HepG2 (cell line): ENCODE results near the gene ATP6V0D1. TPM values are rescaled to one million over a fixed set of nuclear protein-coding genes. Genes with fewer than 3 reads are reported as not detected.

Experiments
- GABPB1 ChIP-seq: IDR thresholded peaks from 2 replicates; pipeline ENCODE4 v1.6.1; 2016; ENCODE audit warnings: mild to moderate bottlenecking, missing genetic modification reagents, moderate library complexity, missing compliant biosample characterization
- IRF2 ChIP-seq: IDR thresholded peaks from 2 replicates; pipeline ENCODE4 v1.6.1; 2018; ENCODE audit warnings: missing genetic modification reagents, missing compliant biosample characterization
- JUND ChIP-seq: sonication (generic); formaldehyde crosslinking; IDR thresholded peaks from 2 replicates; pipeline ENCODE4 v1.8.0; 2022; ENCODE audit warnings: mild to moderate bottlenecking, missing genetic modification reagents
- POLR2A ChIP-seq, 2 experiments: IDR thresholded peaks; 2 replicates each; pipeline ENCODE4 v1.6.1; 2011; ENCODE audit warnings: low read depth in 2 of 2, low read length in 2 of 2, mild to moderate bottlenecking in 1 of 2, moderate library complexity in 1 of 2; ENCODE audit not compliant: insufficient read depth in 1 of 2
- SUZ12 ChIP-seq: fragments of 150-350 bp; IDR thresholded peaks from 2 replicates; pipeline ENCODE4 v1.6.1; 2014; ENCODE audit warnings: low read depth, low read length
- ZFP90 ChIP-seq: sonication (generic); formaldehyde crosslinking; IDR thresholded peaks from 2 replicates; pipeline ENCODE4 v1.8.0; 2022; ENCODE audit warnings: missing genetic modification reagents, mild to moderate bottlenecking, inconsistent platforms, borderline replicate concordance
- ZNF20 ChIP-seq: sonication (generic); formaldehyde crosslinking; IDR thresholded peaks from 2 replicates; pipeline ENCODE4 v1.4.0; 2020; ENCODE audit warnings: mild to moderate bottlenecking, moderate library complexity, missing genetic modification reagents
- ZNF598 ChIP-seq: sonication (generic); formaldehyde crosslinking; IDR thresholded peaks from 2 replicates; pipeline ENCODE4 v1.5.1; 2020; ENCODE audit warnings: mild to moderate bottlenecking, missing genetic modification reagents, borderline replicate concordance
- polyA plus RNA-seq, 8 experiments: library from polyadenylated mRNA; depleted of rRNA in 3 of 8; stranded (reverse) in 7 of 8; unstranded in 1 of 8; fragments of >200 nt; fragmentation: Illumina TruSeq in 4 of 8; extraction: Trizol in 4 of 8; gene quantifications; 2 replicates each; pipeline versions ENCODE4 v1.2.1 to v1.2.3, GENCODE V29; 2011 to 2016; ENCODE audit warnings: low read depth in 4 of 8, missing spikeins in 1 of 8, mixed read lengths in 1 of 8; ENCODE audit not compliant: insufficient read depth in 1 of 8
- total RNA-seq, 5 experiments: library from RNA; depleted of rRNA; stranded (reverse); fragments of >200 nt; fragmentation: Illumina TruSeq; extraction: Trizol; gene quantifications; 2 replicates each; pipeline ENCODE4 v1.2.3, GENCODE V29; 2016; ENCODE audit warnings: low read depth in 1 of 5
- TF ChIP-seq, protein P1 (sequence below): sonication (generic); formaldehyde crosslinking; IDR thresholded peaks from 2 replicates; pipeline ENCODE4 v1.5.0; 2020; ENCODE audit warnings: mild to moderate bottlenecking, missing genetic modification reagents, moderate library complexity
- TF ChIP-seq, protein P2 (sequence below): IDR thresholded peaks from 2 replicates; pipeline ENCODE4 v1.6.1; 2016; ENCODE audit warnings: missing compliant biosample characterization, missing genetic modification reagents, borderline replicate concordance
- TF ChIP-seq, protein P3 (sequence below): sonication (generic); formaldehyde crosslinking; IDR thresholded peaks from 2 replicates; pipeline ENCODE4 v1.5.1; 2020; ENCODE audit warnings: mild to moderate bottlenecking, moderate library complexity, missing genetic modification reagents

Gene ATP6V0D1
- total and polyA plus RNA-seq, 2 of the 13 experiments (the other 11 are each of a cell fraction or from before 2014, with no cell fraction given) = 51.1 to 61.3 TPM

DNA sequence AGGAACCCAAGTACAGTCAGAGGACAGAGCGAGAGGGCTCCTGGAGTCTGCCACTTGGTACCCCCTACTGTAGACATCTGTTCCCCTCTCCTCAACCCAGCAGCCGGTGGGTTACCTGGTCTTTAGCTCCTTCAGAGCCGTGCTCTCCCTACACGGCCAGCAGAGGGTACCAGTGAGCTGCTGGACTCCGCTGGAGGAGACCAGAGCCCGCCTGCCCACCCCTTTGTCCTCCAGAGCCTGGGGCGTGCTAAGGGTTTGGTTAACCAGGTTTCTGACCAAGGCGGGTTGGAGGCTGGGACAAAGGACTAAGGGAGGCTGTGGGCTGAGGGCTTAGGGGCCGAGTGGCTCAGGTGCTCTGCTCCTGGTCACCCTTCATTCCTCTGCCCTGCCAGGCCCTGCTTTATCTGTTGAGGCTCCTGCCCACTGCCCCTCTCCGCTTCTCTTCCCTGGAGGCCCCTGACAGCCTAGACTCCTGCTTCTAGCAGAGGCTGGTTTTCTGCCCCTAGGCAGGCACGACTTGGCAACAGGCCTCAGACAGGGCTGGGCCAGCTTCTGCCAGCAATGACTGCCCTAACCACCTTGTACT is 52.7 kb downstream of the ATP6V0D1 start (continued):
- TF ChIP-seq, protein P1, sequence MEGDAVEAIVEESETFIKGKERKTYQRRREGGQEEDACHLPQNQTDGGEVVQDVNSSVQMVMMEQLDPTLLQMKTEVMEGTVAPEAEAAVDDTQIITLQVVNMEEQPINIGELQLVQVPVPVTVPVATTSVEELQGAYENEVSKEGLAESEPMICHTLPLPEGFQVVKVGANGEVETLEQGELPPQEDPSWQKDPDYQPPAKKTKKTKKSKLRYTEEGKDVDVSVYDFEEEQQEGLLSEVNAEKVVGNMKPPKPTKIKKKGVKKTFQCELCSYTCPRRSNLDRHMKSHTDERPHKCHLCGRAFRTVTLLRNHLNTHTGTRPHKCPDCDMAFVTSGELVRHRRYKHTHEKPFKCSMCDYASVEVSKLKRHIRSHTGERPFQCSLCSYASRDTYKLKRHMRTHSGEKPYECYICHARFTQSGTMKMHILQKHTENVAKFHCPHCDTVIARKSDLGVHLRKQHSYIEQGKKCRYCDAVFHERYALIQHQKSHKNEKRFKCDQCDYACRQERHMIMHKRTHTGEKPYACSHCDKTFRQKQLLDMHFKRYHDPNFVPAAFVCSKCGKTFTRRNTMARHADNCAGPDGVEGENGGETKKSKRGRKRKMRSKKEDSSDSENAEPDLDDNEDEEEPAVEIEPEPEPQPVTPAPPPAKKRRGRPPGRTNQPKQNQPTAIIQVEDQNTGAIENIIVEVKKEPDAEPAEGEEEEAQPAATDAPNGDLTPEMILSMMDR (CRISPR knock-in tag) = peak; percentile 99
- TF ChIP-seq, protein P2, sequence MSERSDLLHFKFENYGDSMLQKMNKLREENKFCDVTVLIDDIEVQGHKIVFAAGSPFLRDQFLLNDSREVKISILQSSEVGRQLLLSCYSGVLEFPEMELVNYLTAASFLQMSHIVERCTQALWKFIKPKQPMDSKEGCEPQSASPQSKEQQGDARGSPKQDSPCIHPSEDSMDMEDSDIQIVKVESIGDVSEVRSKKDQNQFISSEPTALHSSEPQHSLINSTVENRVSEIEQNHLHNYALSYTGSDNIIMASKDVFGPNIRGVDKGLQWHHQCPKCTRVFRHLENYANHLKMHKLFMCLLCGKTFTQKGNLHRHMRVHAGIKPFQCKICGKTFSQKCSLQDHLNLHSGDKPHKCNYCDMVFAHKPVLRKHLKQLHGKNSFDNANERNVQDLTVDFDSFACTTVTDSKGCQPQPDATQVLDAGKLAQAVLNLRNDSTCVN (CRISPR knock-in tag) = peak; percentile 55; the same call in 1 of the 2 replicates
- TF ChIP-seq ZNF20 = no peak
- peak in 1 of 2 experiments; percentile 26; a peak in 2 of 4 replicates for TF ChIP-seq POLR2A (IDR thresholded peaks at IDR 0.05; ENCODE audit: insufficient read depth in 1 of 2, low read depth in 2 of 2, low read length in 2 of 2)
- TF ChIP-seq ZNF598 (CRISPR knock-in tag) = 0 out of 2 replicates have a peak, but pooled peaks have one; percentile 23
- TF ChIP-seq SUZ12 = no peak
- peak; percentile 51 for TF ChIP-seq GABPB1 (CRISPR knock-in tag)
- no peak for TF ChIP-seq ZFP90 (CRISPR knock-in tag)
- TF ChIP-seq, protein P3, sequence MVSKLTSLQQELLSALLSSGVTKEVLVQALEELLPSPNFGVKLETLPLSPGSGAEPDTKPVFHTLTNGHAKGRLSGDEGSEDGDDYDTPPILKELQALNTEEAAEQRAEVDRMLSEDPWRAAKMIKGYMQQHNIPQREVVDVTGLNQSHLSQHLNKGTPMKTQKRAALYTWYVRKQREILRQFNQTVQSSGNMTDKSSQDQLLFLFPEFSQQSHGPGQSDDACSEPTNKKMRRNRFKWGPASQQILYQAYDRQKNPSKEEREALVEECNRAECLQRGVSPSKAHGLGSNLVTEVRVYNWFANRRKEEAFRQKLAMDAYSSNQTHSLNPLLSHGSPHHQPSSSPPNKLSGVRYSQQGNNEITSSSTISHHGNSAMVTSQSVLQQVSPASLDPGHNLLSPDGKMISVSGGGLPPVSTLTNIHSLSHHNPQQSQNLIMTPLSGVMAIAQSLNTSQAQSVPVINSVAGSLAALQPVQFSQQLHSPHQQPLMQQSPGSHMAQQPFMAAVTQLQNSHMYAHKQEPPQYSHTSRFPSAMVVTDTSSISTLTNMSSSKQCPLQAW (CRISPR knock-in tag) = peak; percentile 63; the same call in 1 of the 2 replicates
- TF ChIP-seq IRF2 = peak; percentile 57; the same call in 1 of the 2 replicates
- TF ChIP-seq JUND (CRISPR knock-in tag) = no peak
